ENCODE results near the gene FCGBP.
"Not testable (repeated sequence)": the region's sequence is repeated elsewhere in the genome, so short reads cannot be mapped to it uniquely, and the experiment has no call there.

Gene FCGBP

GRCh38 chr19:39885821-39886554 lies 48.4 kb downstream of the FCGBP start:
- not testable (repeated sequence) for H3K27me3 ChIP-seq (replicated peaks; ENCODE audit: control insufficient read depth, insufficient read depth, low read length); H3K36me3 ChIP-seq (ENCODE audit: control insufficient read depth, insufficient read depth, low read length, severe bottlenecking); H3K4me1 ChIP-seq (ENCODE audit: control insufficient read depth, insufficient read depth, low read length); H3K9ac ChIP-seq (ENCODE audit: low read length); H3K9me3 ChIP-seq (ENCODE audit: control insufficient read depth, low read length); H3K4me3 ChIP-seq (ENCODE audit: low read length); DNase-seq (ENCODE audit: low read depth)

- H3K36me3 ChIP-seq (ENCODE audit: control insufficient read depth, insufficient read depth, low read length, severe bottlenecking); H3K4me3 ChIP-seq (ENCODE audit: low read length); H3K4me1 ChIP-seq (ENCODE audit: control insufficient read depth, insufficient read depth, low read length); H3K27me3 ChIP-seq (replicated peaks; ENCODE audit: control insufficient read depth, insufficient read depth, low read length); H3K9me3 ChIP-seq (ENCODE audit: control insufficient read depth, low read length); DNase-seq (ENCODE audit: low read depth); H3K9ac ChIP-seq (ENCODE audit: low read length): not testable (repeated sequence)
These were observed 49.7 kb downstream of the FCGBP start for GRCh38 chr19:39884721-39885120.
